Right atrium auricular region (tissue), 2 donors: Measurements from ENCODE around the gene THAP6. TPM values are rescaled to one million over a fixed set of nuclear protein-coding genes. Genes with fewer than 3 reads are reported as not detected.

Source experiments
- DNase-seq: peaks from one replicate; pipeline ENCODE4 v3.0.0-alpha.2; 2019; ENCODE audit warnings: low spot score
- H3K27ac ChIP-seq, 2 donors: fragments of 200-600 bp; sonication (generic); 1 replicate in 1 of 2; 2 replicates in 1 of 2; pipeline ENCODE4 v1.5.1; 2016 to 2019
- H3K27me3 ChIP-seq, 2 donors: fragments of 200-600 bp; sonication (generic); one replicate each; pipeline versions ENCODE4 v1.5.1 to v1.6.0; 2017 to 2019
- H3K36me3 ChIP-seq: fragments of 200-600 bp; sonication (generic); one replicate; pipeline ENCODE4 v1.5.1; 2016
- H3K4me1 ChIP-seq, 2 donors: fragments of 200-600 bp; sonication (generic); one replicate each; pipeline versions ENCODE4 v1.5.1 to v1.6.0; 2017 to 2019
- H3K4me3 ChIP-seq, 2 donors: fragments of 200-600 bp; sonication (generic); 1 replicate in 1 of 2; 2 replicates in 1 of 2; pipeline ENCODE4 v1.5.1; 2017 to 2019; ENCODE audit warnings: mild to moderate bottlenecking in 1 of 2, moderate library complexity in 1 of 2
- H3K9me3 ChIP-seq, 2 donors: fragments of 200-600 bp; sonication (generic); one replicate each; pipeline ENCODE4 v1.5.1; 2019
- total RNA-seq, 2 donors: library from RNA; depleted of rRNA; stranded (reverse); fragments of >200 nt; gene quantifications; one replicate each; pipeline ENCODE4 v1.1.0, GENCODE V29; 2016
- TF ChIP-seq, protein P1 (sequence below), 2 donors: fragments of 200-600 bp; sonication (generic); IDR thresholded peaks; one replicate each; pipeline ENCODE4 v1.5.1; 2019; ENCODE audit warnings: antibody characterized with exemption in 2 of 2

Gene THAP6
- total RNA-seq, 2 donors from 2014 or later, result 10.1 to 13.8 TPM

- Histone ChIP-seq H3K27me3 (no peaks in the 10 kb centered on the region), H3K27ac (no peak overlapping the region), H3K4me1 (no peaks in the 10 kb centered on the region), H3K4me3 (no peak overlapping the region), H3K36me3 (no peaks in the 10 kb centered on the region), H3K9me3 (no peaks in the 10 kb centered on the region)
- TF ChIP-seq, protein P1, sequence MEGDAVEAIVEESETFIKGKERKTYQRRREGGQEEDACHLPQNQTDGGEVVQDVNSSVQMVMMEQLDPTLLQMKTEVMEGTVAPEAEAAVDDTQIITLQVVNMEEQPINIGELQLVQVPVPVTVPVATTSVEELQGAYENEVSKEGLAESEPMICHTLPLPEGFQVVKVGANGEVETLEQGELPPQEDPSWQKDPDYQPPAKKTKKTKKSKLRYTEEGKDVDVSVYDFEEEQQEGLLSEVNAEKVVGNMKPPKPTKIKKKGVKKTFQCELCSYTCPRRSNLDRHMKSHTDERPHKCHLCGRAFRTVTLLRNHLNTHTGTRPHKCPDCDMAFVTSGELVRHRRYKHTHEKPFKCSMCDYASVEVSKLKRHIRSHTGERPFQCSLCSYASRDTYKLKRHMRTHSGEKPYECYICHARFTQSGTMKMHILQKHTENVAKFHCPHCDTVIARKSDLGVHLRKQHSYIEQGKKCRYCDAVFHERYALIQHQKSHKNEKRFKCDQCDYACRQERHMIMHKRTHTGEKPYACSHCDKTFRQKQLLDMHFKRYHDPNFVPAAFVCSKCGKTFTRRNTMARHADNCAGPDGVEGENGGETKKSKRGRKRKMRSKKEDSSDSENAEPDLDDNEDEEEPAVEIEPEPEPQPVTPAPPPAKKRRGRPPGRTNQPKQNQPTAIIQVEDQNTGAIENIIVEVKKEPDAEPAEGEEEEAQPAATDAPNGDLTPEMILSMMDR (IDR thresholded peaks at IDR 0.05), result no peak
- no peak for DNase-seq
Observed at GRCh38 chr4:75552452-75552851, 38.2 kb downstream of the THAP6 start.

- H3K4me1 ChIP-seq, result no peaks in the 10 kb centered on the region
- TF ChIP-seq, protein P1 (IDR thresholded peaks at IDR 0.05), result no peak
- DNase-seq, result no peak
- H3K9me3 ChIP-seq, result no peaks in the 10 kb centered on the region
- no peak within 1 kb of the TSS for H3K27ac ChIP-seq
- H3K36me3 ChIP-seq, result no peaks in the 10 kb centered on the region
- no peaks in the 10 kb centered on the region for H3K27me3 ChIP-seq
- no peak within 1 kb of the TSS for H3K4me3 ChIP-seq
Observed at GRCh38 chr4:75555294-75556164, 41.3 kb downstream of the THAP6 start, which contains the start of gene ODAPH. ODAPH (plus strand) TSS chr4:75556066; CDS start chr4:75556083, 17 bp downstream.

DNA sequence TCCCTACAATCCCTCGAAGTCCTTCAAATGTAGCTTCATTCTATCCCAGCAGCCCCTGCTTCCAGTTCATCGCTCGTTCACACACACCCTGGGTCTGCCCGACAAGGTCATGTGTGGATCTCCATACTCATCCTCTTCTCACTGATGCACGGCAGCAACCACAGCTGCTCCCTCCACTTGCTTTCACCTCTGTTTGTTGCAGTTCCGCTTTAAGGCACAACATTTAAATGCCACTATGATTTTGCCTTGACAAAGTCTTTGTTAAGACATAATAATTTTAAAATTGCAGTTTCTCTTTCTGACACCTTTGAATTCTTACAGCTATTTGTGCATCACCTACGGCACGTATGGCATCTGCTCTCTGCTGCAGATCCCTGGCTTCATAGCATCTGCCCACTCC is 43.4 kb downstream of the THAP6 start:
- Histone ChIP-seq H3K27ac (no peak overlapping the region), H3K36me3 (no peaks in the 10 kb centered on the region), H3K4me1 (no peaks in the 10 kb centered on the region), H3K27me3 (no peaks in the 10 kb centered on the region), H3K9me3 (no peaks in the 10 kb centered on the region), H3K4me3 (no peak overlapping the region)
- TF ChIP-seq, protein P1 (IDR thresholded peaks at IDR 0.05), result no peak
- DNase-seq, result no peak

GRCh38 chr4:75561789-75562188 is 47.5 kb downstream of the THAP6 start:
- Histone ChIP-seq H3K4me3 (no peak overlapping the region), H3K4me1 (no peaks in the 10 kb centered on the region), H3K9me3 (no peaks in the 10 kb centered on the region), H3K27ac (no peak overlapping the region), H3K27me3 (no peaks in the 10 kb centered on the region), H3K36me3 (no peaks in the 10 kb centered on the region)
- no peak for DNase-seq
- TF ChIP-seq, protein P1 (IDR thresholded peaks at IDR 0.05), result no peak

DNA sequence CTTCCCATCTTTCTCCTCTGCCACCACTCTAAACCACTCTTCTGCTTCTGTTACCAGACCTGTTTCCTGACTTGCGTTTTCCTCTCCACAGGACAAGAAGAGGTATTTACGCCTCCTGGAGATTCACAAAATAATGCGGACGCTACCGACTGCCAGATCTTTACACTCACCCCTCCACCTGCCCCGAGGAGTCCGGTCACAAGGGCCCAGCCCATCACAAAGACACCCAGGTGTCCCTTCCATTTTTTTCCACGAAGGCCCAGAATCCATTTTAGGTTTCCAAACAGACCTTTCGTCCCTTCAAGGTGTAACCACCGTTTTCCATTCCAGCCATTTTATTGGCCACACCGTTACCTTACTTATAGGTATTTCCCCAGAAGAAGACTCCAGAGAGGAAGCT is 49.8 kb downstream of the THAP6 start:
- TF ChIP-seq, protein P1 (IDR thresholded peaks at IDR 0.05), result no peak
- H3K27ac ChIP-seq, result no peak overlapping the region
- H3K36me3 ChIP-seq, result no peaks in the 10 kb centered on the region
- no peak for DNase-seq
- H3K9me3 ChIP-seq, result no peaks in the 10 kb centered on the region
- no peaks in the 10 kb centered on the region for H3K27me3 ChIP-seq
- H3K4me3 ChIP-seq, result no peak overlapping the region
- H3K4me1 ChIP-seq, result no peaks in the 10 kb centered on the region
